ENCODE results near the gene IRGC. TPM values are rescaled to one million over a fixed set of nuclear protein-coding genes. Genes with fewer than 3 reads are reported as not detected.

The IRGC gene
- total and polyA plus RNA-seq, 9 of the 15 experiments (the other 6 are each of a cell fraction or from before 2014, with no cell fraction given): not detected

GRCh38 chr19:43755256-43755801, 39.5 kb downstream of the IRGC start (continued):
- no peak for TF ChIP-seq GMEB1 (CRISPR knock-in tag; IDR thresholded peaks at IDR 0.05)
- no peak for TF ChIP-seq FUS (optimal IDR thresholded peaks at IDR 0.05; ENCODE audit: low read depth, low read length)
- no peak for TF ChIP-seq CTBP1 (IDR thresholded peaks at IDR 0.05; ENCODE audit: borderline replicate concordance)
- no peak for TF ChIP-seq SMARCC2 (IDR thresholded peaks at IDR 0.05; ENCODE audit: low read depth)
- no peak for TF ChIP-seq MCM3 (IDR thresholded peaks at IDR 0.05)
- TF ChIP-seq WHSC1 (IDR thresholded peaks at IDR 0.05; ENCODE audit: low read length): no peak
- no peak for TF ChIP-seq RBM17 (IDR thresholded peaks at IDR 0.05; ENCODE audit: borderline replicate concordance, low read depth, low read length)

- peak; percentile 70 for FAIRE-seq
- H3K36me3 ChIP-seq (ENCODE audit: control insufficient read depth, insufficient read depth, low read length): peaks cover 10% of the 10 kb centered on the region; the same call in 2 of the 3 replicates
- CTCF ChIA-PET (ENCODE audit: low intra/inter-chr PET ratio): no interaction called here
- H3K4me1 ChIP-seq (replicated peaks in 1 of 2; ENCODE audit: control insufficient read depth in 2 of 2, insufficient read depth in 2 of 2, low read length in 2 of 2): peaks cover 34 to 35% of the 10 kb centered on the region in 2 experiments
- H4K20me1 ChIP-seq (replicated peaks; ENCODE audit: control insufficient read depth, insufficient read depth, low read length): no peaks in the 10 kb centered on the region
- peak in 3 of 4 experiments; percentile 33 to 58 (median 39) for DNase-seq (ENCODE audit: extremely low read depth in 1 of 4, low spot score in 3 of 4)
- peaks cover 18% of the 10 kb centered on the region for H3K79me2 ChIP-seq (ENCODE audit: control insufficient read depth, insufficient read depth, low read length)
- H3K4me2 ChIP-seq (ENCODE audit: insufficient read depth, low read length): peak overlapping the region; percentile 26; the same call in 1 of the 2 replicates
- no peak overlapping the region for H3K9ac ChIP-seq (ENCODE audit: insufficient read depth in 1 of 2, low read depth in 2 of 2, low read length in 2 of 2)
- H2AFZ ChIP-seq (ENCODE audit: low read depth, low read length): peak overlapping the region; percentile 75
- intact Hi-C loops (cut with micrococcal nuclease) (no loop called here), in situ Hi-C loops (cut with MboI) (no loop called here)
- POLR2A ChIA-PET: interaction anchor here (0.6 to 1.1 kb wide), 4 partner anchors 15 to 68 kb away, joined by 3 to 5 read pairs (median 4); partner anchors contain the start of gene ZNF283
- H3K27ac ChIP-seq (ENCODE audit: extremely low read depth, low read depth, low read length): peak overlapping the region; percentile 61
- ATAC-seq: peak; percentile 10; the same call in 1 of the 3 replicates
- H3K9me1 ChIP-seq (ENCODE audit: control insufficient read depth, insufficient read depth, low read length): peaks cover 4% of the 10 kb centered on the region
- no peaks in the 10 kb centered on the region for H3K9me3 ChIP-seq (replicated peaks; ENCODE audit: control insufficient read depth, insufficient read depth, low read depth, low read length)
- BruUV-seq (replicated peaks): no TSS peak
- WGBS (ENCODE audit: insufficient coverage, low coverage, missing lambda C conversion rate): 18% methylated on average over 5 of the region's 5 CpGs
- no peak overlapping the region for H3K4me3 ChIP-seq
- TF ChIP-seq BRF1 (IDR thresholded peaks at IDR 0.05; ENCODE audit: borderline replicate concordance, extremely low read depth, insufficient read length) (no peak), RAD21 (CRISPR knock-in tag; conservative IDR thresholded peaks at IDR 0.05 in 1 of 2, IDR thresholded peaks at IDR 0.05 in 1 of 2) (peak in 1 of 2 experiments; percentile 7; a peak in 1 of 4 replicates), ZFP36 (IDR thresholded peaks at IDR 0.05; ENCODE audit: low read depth, low read length, partially characterized antibody) (no peak), CTCF (IDR thresholded peaks at IDR 0.05 in 2 of 3, conservative IDR thresholded peaks at IDR 0.05 in 1 of 3; ENCODE audit: insufficient read depth in 2 of 3, low read depth in 1 of 3, low read length in 3 of 3) (peak; percentile 50 to 58 (median 54); a peak in 4 of 6 replicates), HDAC2 (IDR thresholded peaks at IDR 0.05) (no peak), GATAD2A (IDR thresholded peaks at IDR 0.05) (0 out of 2 replicates have a peak, but pooled peaks have one; percentile 32)
- no peaks in the 10 kb centered on the region for H3K27me3 ChIP-seq (ENCODE audit: control insufficient read depth in 2 of 2, insufficient read depth in 2 of 2, low read length in 2 of 2)
Measured at GRCh38 chr19:43759515-43759914, 43.6 kb downstream of the IRGC start.

Data from K562 (cell line).